Gastrocnemius medialis (tissue), 4 donors: ENCODE measurements around the gene LAMTOR1.

Source experiments
- POLR2A ChIP-seq, 2 donors: fragments of 450-650 bp; IDR thresholded peaks; one replicate each; pipeline ENCODE4 v1.6.1; 2017; ENCODE audit warnings: antibody characterized with exemption in 2 of 2, mild to moderate bottlenecking in 2 of 2, moderate library complexity in 2 of 2
- TF ChIP-seq, protein P1 (sequence below), 5 experiments: fragments of 450-650 bp in 3 of 5; fragments of 200-600 bp in 2 of 5; sonication (generic) in 2 of 5; IDR thresholded peaks in 4 of 5; conservative IDR thresholded peaks in 1 of 5; 1 replicate in 4 of 5; 2 replicates in 1 of 5; pipeline ENCODE4 v1.5.1; 2016 to 2019; ENCODE audit warnings: antibody characterized with exemption in 5 of 5, mild to moderate bottlenecking in 3 of 5, moderate library complexity in 3 of 5

DNA sequence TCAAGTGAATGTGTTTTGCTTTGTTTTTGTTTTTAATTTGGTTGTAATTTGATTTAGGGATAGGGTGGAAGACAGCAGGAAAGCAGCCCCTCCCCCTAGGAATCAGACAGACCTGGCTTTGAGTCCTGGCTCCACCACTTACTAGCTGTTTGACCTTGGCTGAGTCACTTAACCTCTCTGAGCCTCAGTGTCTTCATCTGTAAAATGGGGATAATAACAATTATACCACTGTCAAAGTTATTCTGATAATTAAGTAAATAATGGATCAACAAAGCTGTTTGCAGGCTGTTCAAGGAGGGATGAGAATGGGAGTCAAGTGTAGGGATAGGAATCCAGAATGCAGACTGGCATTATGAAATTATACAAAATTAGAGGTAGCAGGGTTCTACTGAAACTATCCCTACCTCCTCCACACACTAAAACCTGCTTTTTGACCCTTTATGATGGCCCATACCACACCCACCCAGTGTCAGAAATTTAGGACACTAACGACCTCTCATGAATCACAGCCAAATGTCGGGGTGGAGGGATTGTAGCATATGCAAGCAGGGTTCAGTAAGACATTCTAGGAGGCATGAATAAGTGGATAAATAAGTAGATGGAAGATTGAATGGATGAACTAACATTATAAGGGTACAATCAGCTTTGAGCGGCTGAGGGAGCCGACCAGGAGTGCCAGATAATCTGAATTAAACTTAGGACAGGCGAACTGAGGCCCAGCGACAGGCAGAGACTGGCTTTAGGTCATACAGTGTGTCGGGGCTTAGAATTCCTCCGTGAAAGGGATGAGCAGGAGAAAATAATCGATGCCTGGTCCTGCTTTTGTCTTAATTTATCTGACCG is 8.4 kb upstream of the LAMTOR1 start:
- TF ChIP-seq, protein P1, sequence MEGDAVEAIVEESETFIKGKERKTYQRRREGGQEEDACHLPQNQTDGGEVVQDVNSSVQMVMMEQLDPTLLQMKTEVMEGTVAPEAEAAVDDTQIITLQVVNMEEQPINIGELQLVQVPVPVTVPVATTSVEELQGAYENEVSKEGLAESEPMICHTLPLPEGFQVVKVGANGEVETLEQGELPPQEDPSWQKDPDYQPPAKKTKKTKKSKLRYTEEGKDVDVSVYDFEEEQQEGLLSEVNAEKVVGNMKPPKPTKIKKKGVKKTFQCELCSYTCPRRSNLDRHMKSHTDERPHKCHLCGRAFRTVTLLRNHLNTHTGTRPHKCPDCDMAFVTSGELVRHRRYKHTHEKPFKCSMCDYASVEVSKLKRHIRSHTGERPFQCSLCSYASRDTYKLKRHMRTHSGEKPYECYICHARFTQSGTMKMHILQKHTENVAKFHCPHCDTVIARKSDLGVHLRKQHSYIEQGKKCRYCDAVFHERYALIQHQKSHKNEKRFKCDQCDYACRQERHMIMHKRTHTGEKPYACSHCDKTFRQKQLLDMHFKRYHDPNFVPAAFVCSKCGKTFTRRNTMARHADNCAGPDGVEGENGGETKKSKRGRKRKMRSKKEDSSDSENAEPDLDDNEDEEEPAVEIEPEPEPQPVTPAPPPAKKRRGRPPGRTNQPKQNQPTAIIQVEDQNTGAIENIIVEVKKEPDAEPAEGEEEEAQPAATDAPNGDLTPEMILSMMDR (IDR thresholded peaks at IDR 0.05 in 4 of 5, conservative IDR thresholded peaks at IDR 0.05 in 1 of 5): no peak
- no peak for TF ChIP-seq POLR2A (IDR thresholded peaks at IDR 0.05)
